Nephron (organoid): ENCODE data around the gene ESRRA.
A peak's percentile ranks its signal among the peaks of the same experiment; 100 is the strongest.
"Not testable (repeated sequence)": the region's sequence is repeated elsewhere in the genome, so short reads cannot be mapped to it uniquely, and the experiment has no call there.

Experiments
- H3K27ac Mint-ChIP-seq, 3 experiments: 2 replicates each; pipeline ENCODE4 v1.8.0; 2020; ENCODE audit warnings: mixed read lengths in 3 of 3, mild to moderate bottlenecking in 2 of 3, moderate library complexity in 1 of 3
- H3K27me3 Mint-ChIP-seq: 2 replicates; pipeline ENCODE4 v1.8.0; 2021; ENCODE audit warnings: low read depth, mild to moderate bottlenecking, moderate library complexity, mixed read lengths
- H3K36me3 Mint-ChIP-seq: 2 replicates; pipeline ENCODE4 v1.8.0; 2020; ENCODE audit warnings: low read depth, mixed read lengths
- H3K4me1 Mint-ChIP-seq: 2 replicates; pipeline ENCODE4 v1.8.0; 2020; ENCODE audit warnings: mixed read lengths
- H3K4me3 Mint-ChIP-seq, 3 experiments: 2 replicates each; pipeline ENCODE4 v1.8.0; 2020; ENCODE audit warnings: mild to moderate bottlenecking in 3 of 3, mixed read lengths in 3 of 3, moderate library complexity in 2 of 3
- H3K9me3 Mint-ChIP-seq: 2 replicates; pipeline ENCODE4 v1.8.0; 2020; ENCODE audit warnings: mixed read lengths
- TF ChIP-seq, protein P1 (sequence below), 3 experiments: fragments of 200-600 bp; sonication (generic); IDR thresholded peaks; one replicate each; pipeline ENCODE4 v1.5.0; 2021; ENCODE audit warnings: antibody characterized with exemption in 3 of 3; ENCODE audit not compliant: unreplicated experiment in 3 of 3

The ESRRA gene

GRCh38 chr11:64306563-64306875 is 1.2 kb downstream of the ESRRA start:
- Mint-ChIP-seq H3K27me3 (peaks cover 28% of the 10 kb centered on the region), H3K36me3 (peaks cover 3% of the 10 kb centered on the region), H3K4me3 (peak overlapping the region; percentile 93 to 97 (median 95)), H3K4me1 (peaks cover 21% of the 10 kb centered on the region), H3K27ac (peak overlapping the region; percentile 76 to 94 (median 81)), H3K9me3 (no peaks in the 10 kb centered on the region)
- TF ChIP-seq, protein P1, sequence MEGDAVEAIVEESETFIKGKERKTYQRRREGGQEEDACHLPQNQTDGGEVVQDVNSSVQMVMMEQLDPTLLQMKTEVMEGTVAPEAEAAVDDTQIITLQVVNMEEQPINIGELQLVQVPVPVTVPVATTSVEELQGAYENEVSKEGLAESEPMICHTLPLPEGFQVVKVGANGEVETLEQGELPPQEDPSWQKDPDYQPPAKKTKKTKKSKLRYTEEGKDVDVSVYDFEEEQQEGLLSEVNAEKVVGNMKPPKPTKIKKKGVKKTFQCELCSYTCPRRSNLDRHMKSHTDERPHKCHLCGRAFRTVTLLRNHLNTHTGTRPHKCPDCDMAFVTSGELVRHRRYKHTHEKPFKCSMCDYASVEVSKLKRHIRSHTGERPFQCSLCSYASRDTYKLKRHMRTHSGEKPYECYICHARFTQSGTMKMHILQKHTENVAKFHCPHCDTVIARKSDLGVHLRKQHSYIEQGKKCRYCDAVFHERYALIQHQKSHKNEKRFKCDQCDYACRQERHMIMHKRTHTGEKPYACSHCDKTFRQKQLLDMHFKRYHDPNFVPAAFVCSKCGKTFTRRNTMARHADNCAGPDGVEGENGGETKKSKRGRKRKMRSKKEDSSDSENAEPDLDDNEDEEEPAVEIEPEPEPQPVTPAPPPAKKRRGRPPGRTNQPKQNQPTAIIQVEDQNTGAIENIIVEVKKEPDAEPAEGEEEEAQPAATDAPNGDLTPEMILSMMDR (IDR thresholded peaks at IDR 0.05; ENCODE audit: unreplicated experiment in 3 of 3): no peak

DNA sequence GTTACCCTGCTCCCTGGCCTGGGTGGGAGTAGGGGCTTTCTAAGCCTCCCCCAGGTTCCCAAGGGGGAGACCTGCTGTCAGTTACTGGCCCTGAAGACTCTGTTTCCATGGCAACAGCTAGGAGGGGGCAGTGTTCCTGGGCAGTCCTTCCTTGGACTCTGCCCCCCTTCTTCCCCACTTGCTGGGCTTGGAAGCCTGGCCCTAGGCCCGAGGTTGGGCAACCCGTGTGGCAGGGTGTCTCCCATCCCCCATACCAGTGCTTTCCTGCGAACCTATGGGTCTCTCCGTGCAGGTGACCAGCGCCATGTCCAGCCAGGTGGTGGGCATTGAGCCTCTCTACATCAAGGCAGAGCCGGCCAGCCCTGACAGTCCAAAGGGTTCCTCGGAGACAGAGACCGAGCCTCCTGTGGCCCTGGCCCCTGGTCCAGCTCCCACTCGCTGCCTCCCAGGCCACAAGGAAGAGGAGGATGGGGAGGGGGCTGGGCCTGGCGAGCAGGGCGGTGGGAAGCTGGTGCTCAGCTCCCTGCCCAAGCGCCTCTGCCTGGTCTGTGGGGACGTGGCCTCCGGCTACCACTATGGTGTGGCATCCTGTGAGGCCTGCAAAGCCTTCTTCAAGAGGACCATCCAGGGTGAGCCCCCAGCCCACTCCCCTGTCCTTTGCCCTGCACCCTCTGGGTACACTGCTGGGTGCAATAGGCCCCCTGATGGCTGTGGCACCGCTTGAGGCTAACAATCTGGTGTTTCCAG is 1.7 kb downstream of the ESRRA start:
- peak overlapping the region; percentile 93 to 97 (median 95) for H3K4me3 Mint-ChIP-seq
- peaks cover 23% of the 10 kb centered on the region for H3K27me3 Mint-ChIP-seq
- no peaks in the 10 kb centered on the region for H3K9me3 Mint-ChIP-seq
- TF ChIP-seq, protein P1 (IDR thresholded peaks at IDR 0.05; ENCODE audit: unreplicated experiment in 3 of 3): no peak
- peaks cover 3% of the 10 kb centered on the region for H3K36me3 Mint-ChIP-seq
- H3K4me1 Mint-ChIP-seq: peaks cover 21% of the 10 kb centered on the region
- H3K27ac Mint-ChIP-seq: peak overlapping the region; percentile 48 to 94 (median 63)

- peak overlapping the region; percentile 55 to 79 (median 71) for H3K4me3 Mint-ChIP-seq
- not testable (repeated sequence) for H3K36me3 Mint-ChIP-seq, H3K9me3 Mint-ChIP-seq
- H3K4me1 Mint-ChIP-seq: peaks cover 25% of the 10 kb centered on the region
- H3K27me3 Mint-ChIP-seq: peaks cover 18% of the 10 kb centered on the region
- H3K27ac Mint-ChIP-seq: peak overlapping the region; percentile 31 to 63 (median 48)
These were observed 2.5 kb downstream of the ESRRA start for GRCh38 chr11:64307795-64308194.

- Mint-ChIP-seq H3K4me3 (peak overlapping the region; percentile 52 to 76 (median 72)), H3K4me1 (peaks cover 14% of the 10 kb centered on the region), H3K27me3 (no peaks in the 10 kb centered on the region), H3K27ac (peak overlapping the region in 2 of 3 experiments; percentile 6 to 94), H3K36me3 (peaks cover 16% of the 10 kb centered on the region), H3K9me3 (no peaks in the 10 kb centered on the region)
- TF ChIP-seq, protein P1 (IDR thresholded peaks at IDR 0.05; ENCODE audit: unreplicated experiment in 3 of 3): no peak
These were observed 7.6 kb downstream of the ESRRA start for GRCh38 chr11:64312947-64313346.

DNA sequence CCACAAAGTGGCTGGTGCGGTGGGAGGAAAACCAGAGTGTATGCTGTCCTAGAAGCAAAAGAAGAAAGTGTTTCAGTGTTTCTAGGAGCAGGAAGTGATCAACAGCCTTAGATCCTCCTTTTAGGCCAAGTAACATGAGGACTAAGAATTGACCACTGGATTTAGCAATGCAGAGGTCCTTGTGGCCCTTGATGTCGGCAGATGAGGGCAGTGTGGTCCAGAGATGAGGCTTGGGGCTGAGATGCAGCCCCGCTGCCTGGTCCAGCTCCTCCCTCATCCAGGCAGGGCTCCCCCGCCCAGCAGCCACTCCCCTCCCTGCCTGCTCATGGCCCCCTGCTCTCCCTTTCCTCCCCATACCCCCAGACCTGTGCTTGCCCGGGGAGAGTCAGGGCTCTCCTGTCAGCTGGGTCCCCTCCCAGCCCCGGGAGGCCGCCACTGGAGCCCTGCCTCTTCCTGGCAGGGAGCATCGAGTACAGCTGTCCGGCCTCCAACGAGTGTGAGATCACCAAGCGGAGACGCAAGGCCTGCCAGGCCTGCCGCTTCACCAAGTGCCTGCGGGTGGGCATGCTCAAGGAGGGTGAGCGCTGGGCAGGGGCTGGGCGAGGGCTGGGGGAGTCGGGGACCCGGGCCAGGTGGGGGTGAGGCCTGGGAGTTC is 8.3 kb downstream of the ESRRA start:
- H3K27me3 Mint-ChIP-seq: no peaks in the 10 kb centered on the region
- H3K27ac Mint-ChIP-seq: peak overlapping the region in 2 of 3 experiments; percentile 6 to 94
- no peaks in the 10 kb centered on the region for H3K9me3 Mint-ChIP-seq
- TF ChIP-seq, protein P1 (IDR thresholded peaks at IDR 0.05; ENCODE audit: unreplicated experiment in 3 of 3): no peak
- peaks cover 14% of the 10 kb centered on the region for H3K4me1 Mint-ChIP-seq
- H3K4me3 Mint-ChIP-seq: peak overlapping the region; percentile 23 to 76 (median 72)
- peaks cover 16% of the 10 kb centered on the region for H3K36me3 Mint-ChIP-seq

DNA sequence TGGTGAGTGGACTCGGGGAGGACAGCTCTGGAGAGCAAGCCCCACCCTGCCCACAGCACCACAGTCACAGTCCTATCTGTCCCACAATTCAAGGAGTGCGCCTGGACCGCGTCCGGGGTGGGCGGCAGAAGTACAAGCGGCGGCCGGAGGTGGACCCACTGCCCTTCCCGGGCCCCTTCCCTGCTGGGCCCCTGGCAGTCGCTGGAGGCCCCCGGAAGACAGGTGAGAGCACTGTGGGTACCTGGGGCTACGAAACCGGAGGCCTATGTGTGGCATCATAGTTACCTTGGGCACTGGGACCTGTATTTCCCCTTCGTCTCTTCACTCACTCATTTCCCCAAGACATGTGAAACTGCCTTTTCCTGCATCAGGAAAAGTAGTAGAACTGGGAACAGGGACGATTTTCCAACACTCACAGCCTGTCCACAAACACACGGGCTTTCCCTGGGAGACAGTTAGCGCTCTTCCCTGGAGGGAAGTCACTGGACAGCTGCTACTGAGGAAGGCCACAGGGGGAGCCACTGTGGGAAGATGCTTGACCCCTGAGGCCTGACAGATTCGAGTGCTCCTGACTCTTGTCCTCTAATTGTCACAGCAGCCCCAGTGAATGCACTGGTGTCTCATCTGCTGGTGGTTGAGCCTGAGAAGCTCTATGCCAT is 9.0 kb downstream of the ESRRA start:
- peak overlapping the region in 2 of 3 experiments; percentile 51 to 63 for H3K27ac Mint-ChIP-seq
- TF ChIP-seq, protein P1 (IDR thresholded peaks at IDR 0.05; ENCODE audit: unreplicated experiment in 3 of 3): peak in 2 of 3 experiments; percentile 5 to 10
- H3K27me3 Mint-ChIP-seq: no peaks in the 10 kb centered on the region
- peaks cover 16% of the 10 kb centered on the region for H3K36me3 Mint-ChIP-seq
- H3K4me1 Mint-ChIP-seq: peaks cover 19% of the 10 kb centered on the region
- H3K4me3 Mint-ChIP-seq: peak overlapping the region; percentile 52 to 70 (median 59)
- no peaks in the 10 kb centered on the region for H3K9me3 Mint-ChIP-seq
